HG03159 (cell line): Measurements from ENCODE around the gene AFP.

Experiments
- ATAC-seq: cut with Tn5 transposase; IDR thresholded peaks from one replicate; pipeline ENCODE4 v1.9.1; 2021; ENCODE audit warnings: mild to moderate bottlenecking, moderate library complexity; ENCODE audit not compliant: unreplicated experiment

Gene AFP

DNA sequence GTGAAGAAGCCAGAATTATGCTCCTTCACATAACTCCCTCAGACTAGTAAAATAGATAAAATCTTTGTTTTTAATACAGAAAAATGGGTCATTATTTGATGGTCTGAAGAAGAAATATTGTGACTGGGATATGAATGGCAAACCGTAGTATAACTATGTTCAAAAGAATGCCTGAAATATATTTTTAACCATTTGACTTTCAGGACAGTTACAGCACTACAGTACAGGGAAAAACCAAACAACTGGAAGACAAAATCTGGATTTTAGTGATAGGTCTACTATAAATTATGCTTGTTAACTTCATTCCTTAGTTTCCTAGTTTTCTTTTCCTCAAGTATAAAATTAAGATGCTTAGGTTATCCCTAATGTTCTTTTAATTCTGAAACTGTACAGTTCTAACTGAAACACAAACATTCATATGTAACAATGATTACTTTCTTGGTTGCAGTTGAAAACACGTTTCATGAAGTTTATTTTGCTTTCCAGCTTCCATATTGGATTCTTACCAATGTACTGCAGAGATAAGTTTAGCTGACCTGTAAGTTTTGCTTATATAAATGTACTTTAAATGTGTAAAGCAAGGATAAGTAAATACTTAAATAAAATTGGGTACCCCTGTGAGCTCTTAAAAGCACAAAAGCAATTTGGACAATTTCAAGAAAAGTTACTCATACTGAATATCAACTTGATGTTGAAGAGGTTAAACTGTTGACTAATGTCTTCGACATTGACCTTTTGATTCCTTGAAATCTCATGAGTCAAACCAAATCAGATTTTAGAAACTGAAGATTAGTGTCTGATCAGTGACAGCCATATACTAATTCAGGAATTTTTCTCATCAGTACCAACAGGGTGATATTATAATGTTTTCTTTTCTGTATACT, 895 bp downstream of the AFP start:
- no peak for ATAC-seq

DNA sequence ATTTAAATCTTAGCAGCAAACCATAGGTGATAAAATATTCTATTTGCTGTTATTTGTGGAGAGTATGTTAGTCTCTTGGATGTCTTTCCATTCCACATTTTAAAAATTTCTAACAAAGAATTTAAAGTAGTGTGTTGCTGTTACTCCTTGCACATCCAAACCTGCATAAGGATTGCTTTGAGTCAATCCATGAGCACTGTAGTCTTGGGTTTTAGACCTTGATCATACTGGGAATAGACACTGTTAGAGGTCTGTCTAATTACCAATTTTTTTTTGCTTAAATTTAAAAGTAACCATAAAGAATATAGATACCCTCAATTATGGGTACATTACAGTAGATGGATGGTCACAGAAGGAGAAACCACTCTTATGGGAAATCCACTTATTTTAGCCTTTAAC, 1.5 kb downstream of the AFP start:
- no peak for ATAC-seq

DNA sequence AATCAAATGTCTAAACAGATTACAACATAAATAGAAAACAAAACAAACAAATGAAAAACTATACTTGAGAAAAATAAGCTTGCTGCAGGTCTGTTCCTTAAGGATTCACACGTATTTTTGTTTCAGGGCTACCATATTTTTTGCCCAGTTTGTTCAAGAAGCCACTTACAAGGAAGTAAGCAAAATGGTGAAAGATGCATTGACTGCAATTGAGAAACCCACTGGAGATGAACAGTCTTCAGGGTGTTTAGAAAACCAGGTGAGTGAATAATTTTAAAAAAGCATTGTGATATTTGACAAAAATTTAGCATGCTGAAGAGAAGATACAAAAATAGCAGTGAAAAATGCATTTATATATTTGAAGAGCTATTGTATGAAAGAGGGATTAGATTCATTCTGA, 2.0 kb downstream of the AFP start:
- ATAC-seq, result no peak

DNA sequence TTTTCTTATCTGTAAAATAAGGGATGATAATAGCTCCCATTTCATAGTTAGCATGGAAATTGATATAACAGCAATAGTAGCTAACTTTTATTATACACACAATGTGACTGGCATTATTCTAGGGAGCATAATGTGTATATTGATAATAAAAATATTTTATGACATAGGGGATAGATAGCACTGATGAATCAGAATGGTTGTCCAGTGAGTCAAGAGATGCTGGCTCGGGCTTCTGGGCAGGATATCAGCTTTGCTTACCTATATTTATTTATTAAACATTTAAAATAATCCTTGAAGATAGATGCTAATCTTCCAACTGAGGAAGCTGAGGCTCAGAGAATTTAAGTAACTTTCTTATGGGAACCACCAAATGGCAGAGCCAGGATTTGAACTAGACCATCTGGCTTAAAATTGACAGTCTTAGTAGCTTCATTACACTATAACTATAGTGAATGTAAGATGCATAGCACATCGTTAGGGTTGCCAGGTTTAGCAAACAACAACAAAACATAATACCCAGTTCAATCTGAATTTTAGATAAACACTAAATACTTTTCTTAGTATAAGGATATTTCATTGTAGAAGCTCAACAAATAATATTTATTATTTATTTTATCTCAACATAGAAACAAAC, 2.7 kb downstream of the AFP start:
- no peak for ATAC-seq

DNA sequence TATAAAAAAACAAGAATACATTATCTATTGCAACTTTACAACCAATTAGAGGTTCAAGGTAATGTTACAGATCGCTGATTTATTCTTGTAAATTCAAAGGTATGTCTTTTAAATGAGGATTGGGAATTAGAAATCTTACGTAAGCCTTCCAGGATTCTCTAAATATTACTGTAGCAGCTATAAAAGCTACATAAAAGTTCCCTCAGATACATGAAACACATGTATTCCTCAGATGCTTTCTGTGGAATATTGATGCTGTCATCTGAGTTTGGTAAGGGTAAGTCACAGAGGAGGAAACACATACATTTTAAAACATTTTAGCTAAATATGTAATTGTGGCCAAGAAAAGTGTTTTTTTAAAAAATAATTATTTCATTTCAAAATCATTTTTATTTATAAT, 3.4 kb downstream of the AFP start:
- no peak for ATAC-seq

DNA sequence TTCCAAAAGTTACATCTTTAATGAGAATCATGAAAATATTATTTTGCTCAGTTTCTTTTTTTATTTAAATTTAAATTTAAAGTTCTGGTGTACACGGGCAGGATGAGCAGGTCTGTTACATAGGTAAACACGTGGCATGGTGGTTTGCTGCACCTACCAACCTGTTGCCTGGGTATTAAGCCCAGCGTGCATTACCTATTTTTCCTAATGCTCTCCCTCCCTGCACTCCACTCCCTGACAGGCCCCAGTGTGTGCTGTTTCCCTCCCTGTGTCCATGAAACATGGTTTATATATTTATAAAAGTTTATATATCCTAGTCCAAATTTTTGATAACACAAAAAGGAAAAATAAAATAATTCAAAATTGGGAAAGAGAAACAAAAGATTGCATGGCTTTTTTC, 4.0 kb downstream of the AFP start:
- ATAC-seq, result no peak

DNA sequence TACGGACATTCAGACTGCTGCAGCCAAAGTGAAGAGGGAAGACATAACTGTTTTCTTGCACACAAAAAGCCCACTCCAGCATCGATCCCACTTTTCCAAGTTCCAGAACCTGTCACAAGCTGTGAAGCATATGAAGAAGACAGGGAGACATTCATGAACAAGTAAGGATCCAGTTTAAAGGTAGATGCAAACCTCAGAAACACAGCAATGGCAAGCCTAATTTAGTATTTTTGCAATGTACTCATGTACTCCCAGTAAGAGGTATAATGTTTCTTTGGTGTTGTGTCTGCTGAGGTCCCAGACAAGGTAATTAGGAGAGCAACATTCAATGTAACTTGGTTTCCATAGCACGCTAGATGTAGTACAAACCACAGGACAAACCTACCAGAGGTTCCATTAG, 4.6 kb downstream of the AFP start:
- ATAC-seq, result no peak

DNA sequence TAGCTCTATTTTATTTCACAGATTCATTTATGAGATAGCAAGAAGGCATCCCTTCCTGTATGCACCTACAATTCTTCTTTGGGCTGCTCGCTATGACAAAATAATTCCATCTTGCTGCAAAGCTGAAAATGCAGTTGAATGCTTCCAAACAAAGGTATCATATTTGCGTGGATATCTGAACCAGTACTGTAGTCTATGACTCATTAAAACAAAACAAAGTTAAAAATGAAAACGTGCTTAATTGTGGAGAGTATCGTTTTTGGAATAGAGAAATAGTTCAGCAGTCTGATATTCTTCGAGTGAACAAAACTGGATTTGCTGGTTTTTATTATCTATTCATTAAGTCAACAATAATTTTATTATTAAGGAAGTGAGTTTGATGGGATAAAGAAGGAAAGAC, 6.3 kb downstream of the AFP start:
- no peak for ATAC-seq

DNA sequence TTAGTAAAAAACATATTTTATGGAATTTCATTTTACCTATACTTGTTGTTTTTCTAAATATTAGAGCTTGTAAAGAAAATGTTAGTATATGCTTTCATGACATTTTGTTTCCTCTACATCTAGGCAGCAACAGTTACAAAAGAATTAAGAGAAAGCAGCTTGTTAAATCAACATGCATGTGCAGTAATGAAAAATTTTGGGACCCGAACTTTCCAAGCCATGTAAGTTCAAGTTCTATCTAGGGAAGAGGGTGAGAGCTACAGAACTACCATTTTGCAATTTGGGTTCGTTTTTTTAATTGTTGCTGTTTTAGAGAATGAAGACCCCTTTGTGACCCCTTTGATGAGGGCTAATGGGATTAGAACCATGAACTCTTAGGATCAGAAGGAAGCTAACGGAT, 7.2 kb downstream of the AFP start:
- no peak for ATAC-seq

DNA sequence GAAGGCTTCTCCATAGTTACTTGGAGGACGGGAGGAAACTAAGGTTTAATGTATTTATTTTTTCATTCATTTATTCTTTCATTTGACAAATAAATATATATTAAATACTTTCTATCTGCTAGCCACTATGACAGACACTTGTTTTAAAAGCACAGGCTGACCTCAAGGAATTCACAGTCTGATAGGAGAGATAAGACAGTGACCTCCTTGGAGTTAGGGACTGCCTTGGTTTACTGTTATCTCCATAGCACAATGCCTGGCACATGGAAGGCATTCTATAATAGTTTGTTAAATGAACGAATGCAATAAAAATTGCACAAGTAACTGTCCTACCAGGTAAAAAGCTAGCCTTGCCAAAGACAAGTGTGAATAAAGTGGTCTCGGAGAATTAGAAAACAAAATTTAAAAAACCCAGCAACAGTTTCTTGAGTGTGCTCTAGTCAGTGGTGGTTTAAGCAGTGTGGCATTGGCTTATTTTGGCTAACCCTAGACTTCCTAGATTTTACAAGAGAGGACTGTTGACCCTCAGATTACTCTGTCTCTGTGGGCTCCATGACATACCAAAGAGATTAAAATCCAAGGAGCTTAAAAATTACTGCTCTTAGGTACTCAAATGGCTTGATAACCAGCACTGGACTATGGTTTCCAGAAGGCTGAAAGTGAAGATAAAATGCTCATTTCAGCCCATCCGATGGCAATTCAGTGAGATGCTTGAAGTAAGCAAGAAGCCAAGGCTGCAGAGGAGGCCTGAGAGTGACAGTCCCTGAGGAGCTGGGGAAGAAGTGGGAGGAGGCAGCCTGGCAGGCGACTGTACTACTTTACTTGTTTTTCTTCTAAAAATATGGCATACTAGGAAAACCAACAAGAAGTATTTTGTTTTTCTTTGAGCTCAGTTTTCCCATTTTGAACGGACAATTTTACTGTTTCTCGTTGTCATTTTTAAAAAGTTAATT, 9.6 kb downstream of the AFP start:
- ATAC-seq, result no peak

DNA sequence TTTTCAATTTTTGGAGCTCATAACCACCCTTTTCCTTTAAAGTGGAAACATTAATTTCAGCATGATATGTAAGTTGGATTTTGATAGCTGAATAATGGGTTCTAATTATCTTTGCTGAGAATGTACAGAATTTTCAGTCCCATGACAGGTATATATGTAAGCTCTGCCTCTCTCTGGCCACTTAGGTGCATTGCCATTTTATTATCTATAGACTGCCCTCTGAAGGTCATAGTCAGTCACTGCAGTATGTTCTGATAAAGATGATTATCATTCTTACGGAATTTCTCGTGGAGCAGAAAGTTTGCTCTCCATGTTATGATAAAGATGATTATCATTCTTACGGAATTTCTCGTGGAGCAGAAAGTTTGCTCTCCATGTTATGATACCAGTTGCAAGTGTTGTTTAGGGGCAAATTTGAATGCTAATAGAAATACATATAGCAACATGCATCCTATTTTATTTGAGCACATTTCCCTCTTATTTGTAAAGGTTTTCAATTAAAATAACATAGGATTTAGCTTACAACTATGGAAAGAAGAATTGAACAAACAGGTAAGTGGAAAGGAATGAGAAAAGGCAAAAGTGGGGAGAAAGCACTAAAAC, 10.4 kb downstream of the AFP start:
- peak; percentile 100 for ATAC-seq

DNA sequence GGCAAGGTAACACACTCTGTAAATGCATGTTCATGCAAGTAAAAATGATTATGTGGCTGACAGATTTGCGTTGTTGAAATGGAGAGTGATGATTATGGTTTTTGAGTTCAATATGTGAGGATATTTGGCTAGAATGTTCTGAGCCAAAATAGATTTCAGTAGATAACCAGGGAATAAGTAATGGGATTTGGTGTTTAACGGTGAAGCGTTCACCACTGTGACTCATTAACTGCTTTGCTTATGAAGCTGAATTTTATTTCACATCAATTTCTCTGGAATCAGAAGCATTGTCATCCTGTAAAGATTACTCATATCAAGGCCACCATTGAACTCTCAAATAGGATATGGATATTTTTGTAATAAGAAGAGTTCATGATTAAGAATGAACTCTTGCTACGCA, 11.7 kb downstream of the AFP start:
- no peak for ATAC-seq

DNA sequence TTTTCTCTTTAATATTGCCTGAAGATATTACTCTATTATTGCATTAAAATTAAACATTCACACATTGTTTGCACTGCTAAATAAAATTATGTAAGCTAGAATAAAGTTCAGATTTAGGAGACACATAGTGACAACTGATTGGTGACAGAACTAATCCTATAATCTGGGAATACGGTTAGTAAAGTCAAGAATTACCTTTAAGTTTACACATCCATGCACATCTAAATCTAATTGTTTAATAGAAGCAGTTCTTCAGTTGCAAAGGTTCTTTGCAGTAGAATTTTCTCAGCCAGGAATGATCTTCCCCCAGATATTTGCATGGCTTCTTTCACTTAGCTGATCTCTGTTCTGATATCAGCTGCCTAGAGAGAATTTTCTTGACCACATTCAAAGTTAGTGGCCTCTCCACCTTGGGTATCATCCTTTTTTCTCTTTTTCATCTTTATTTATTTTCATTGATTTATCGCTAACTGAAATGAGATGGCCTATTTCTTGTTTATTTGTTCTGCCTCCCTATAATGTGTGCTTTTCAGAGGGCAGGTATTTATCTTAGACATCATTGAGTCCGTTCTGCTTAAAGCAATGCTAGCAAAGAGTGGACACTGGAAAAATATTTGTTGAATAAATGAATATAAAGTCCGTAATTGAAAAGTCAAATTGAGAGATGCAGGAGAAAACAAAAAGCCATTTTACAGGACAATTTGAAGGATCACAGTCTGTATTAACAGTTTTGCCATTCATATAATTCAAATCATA, 12.6 kb downstream of the AFP start:
- no peak for ATAC-seq

DNA sequence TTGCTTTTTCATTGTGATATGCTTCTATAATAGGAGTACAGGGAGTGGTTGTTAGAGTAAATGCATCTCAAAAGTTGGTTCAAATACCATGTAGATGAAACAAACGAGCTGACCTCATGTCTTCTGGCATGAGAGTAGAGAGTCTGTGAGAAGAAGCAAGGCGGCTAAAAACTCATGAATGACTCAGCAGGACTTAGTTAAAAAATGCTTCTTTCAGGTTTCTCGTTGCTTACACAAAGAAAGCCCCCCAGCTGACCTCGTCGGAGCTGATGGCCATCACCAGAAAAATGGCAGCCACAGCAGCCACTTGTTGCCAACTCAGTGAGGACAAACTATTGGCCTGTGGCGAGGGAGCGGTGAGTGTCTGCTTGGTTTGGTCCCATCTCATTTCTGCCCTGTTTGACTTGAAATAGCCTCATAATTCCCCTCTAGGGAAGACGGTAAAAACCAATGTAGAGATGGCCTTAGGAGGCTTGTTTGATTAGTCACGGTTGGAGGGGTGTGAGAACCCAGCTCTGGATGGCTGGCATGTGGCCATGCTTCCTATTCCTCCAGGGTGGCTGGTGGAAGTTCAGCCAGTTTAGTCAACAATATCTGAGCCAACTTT, 14.5 kb downstream of the AFP start:
- no peak for ATAC-seq

DNA sequence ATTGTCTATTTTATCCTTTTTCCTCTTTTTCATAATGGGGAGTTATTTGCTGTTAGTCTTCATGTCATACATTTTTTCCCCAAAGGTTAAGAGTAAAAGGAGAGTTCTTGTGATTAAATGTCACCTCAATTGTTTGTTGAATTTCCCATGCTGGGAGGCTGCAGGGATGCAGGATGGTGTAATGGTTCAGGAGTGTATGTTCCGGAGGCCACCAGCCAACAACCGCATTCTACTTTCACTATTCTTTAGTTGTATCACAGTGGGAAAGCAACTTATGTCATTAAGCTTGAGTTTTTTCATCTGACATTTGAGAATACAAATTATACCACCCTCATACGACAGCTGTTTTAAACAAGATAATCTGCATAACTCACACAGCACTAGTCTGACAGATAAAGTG, 15.4 kb downstream of the AFP start:
- no peak for ATAC-seq

DNA sequence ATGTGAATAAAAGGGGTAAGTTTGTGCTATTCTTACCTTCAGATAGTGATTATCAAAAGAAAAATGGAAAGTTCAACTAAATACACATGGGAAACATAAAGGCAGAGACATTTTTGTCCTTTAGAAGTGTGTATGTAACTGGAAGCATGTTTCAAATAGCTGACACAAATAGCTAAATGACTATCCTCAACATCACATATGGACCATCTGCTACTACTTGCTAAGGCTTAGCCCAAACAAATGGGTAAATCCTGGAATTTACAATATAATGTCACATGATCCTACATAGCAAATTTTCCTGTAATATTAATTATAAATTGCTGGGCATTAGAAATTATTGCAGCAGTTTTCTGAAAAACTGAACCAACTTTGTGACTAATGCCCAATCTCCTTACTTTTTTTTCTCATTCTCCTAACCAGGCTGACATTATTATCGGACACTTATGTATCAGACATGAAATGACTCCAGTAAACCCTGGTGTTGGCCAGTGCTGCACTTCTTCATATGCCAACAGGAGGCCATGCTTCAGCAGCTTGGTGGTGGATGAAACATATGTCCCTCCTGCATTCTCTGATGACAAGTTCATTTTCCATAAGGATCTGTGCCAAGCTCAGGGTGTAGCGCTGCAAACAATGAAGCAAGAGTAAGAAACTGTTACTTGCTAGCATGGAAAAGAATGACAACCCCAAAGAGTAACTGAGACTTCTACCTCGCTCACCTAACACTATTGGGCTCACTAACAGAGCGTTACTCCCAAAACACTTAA, 16.1 kb downstream of the AFP start:
- no peak for ATAC-seq

DNA sequence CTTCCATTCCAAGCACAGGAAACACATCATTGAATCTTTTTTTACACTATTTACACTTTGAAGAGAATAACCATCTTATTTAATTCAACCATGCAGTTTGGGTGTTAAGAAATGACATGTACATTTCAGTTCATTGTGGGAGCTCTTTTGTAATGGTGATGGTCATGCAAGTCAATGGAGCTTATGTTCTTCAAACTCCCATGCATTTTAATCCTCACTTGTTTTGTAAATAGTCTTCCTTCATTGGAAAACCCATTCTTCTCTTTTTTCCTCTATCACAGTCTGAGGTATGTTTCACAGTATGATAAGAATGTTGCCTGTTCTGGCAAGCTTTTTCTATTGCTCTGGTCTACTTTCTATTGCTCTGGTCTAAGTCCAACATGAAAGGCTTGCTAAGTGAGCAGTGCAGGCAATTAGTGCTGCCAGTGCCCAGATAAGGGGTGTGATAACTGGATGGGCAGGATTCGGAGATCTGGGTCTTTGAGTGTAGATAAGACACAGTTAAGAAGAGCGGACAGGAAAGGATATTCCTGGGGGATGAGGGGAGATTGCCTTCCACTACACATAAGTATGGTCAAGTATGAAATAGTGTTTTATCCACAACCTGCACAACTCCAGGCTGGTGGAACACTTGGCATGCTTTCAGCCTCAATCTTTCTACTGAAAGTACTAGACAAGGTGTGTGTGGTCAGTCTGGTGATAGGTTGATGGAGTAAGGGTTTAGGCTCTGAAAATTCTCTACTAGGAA, 17.1 kb downstream of the AFP start:
- ATAC-seq, result no peak

DNA sequence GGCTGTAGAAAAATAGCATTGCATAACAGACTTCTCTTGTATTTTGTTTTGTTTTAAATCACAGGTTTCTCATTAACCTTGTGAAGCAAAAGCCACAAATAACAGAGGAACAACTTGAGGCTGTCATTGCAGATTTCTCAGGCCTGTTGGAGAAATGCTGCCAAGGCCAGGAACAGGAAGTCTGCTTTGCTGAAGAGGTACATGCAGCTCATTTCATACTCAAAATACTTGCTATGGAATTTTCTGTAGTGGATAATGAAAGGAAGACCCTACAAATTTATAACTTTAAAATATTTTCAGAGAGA, 17.6 kb downstream of the AFP start:
- ATAC-seq, result no peak

DNA sequence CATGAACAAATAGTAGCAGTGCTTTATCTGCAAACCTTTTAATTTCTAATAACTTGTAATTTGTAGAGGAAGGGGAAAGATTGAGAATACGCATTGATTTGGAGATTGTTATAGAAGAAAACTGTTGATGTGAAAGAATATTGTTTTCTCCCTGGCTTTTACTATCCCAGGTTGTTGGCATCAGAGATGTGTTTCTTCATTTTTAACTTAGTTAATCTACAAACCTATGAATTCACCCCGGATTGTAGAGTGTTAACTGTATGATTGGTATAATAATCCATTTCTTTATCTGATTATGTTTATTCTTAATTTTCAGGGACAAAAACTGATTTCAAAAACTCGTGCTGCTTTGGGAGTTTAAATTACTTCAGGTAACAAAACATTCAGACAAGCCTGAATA, 18.9 kb downstream of the AFP start:
- ATAC-seq, result no peak
